ENCODE measurements around the gene FAM186B. TPM values are rescaled to one million over a fixed set of nuclear protein-coding genes. Genes with fewer than 3 reads are reported as not detected.

FAM186B gene
- total RNA-seq, 1 experiment from 2014 or later = 0.42 TPM

GRCh38 chr12:49543221-49543913 is 62.1 kb downstream of the FAM186B start (continued):
- TF ChIP-seq EZH2 (IDR thresholded peaks at IDR 0.05) (no peak), YY1 (IDR thresholded peaks at IDR 0.05; ENCODE audit: extremely low read depth, insufficient replicate concordance, low read depth, low read length) (no peak)

- no peak overlapping the region for H3K4me2 ChIP-seq (ENCODE audit: low read length)
- intact Hi-C loops (cut with micrococcal nuclease) = no loop called here
- no peaks in the 10 kb centered on the region for H3K27me3 ChIP-seq (ENCODE audit: insufficient read depth, low read length)
- H3K4me1 ChIP-seq (ENCODE audit: control insufficient read depth in 1 of 2, insufficient read depth in 2 of 2, low read length in 2 of 2) = peaks cover 16 to 27% of the 10 kb centered on the region in 2 experiments
- H3K36me3 ChIP-seq (ENCODE audit: control insufficient read depth in 1 of 2, insufficient read depth in 2 of 2, low read length in 2 of 2) = peaks cover 0 to 7% of the 10 kb centered on the region in 2 experiments; a peak in 2 of 4 replicates
- ChIA-PET POLR2A (no interaction called here), RAD21 (ENCODE audit: low non-redundant PET in 1 of 2, low total read pairs in 2 of 2, uncharacterized antibody in 2 of 2, unreplicated experiment in 2 of 2) (no interaction called here), CTCF (no interaction called here)
- H2AFZ ChIP-seq (ENCODE audit: low read depth, low read length, poor library complexity, severe bottlenecking) = no peak overlapping the region
- no peaks in the 10 kb centered on the region for H3K9me2 ChIP-seq (ENCODE audit: insufficient read depth)
- H4K20me1 ChIP-seq (ENCODE audit: insufficient read depth) = no peaks in the 10 kb centered on the region
- DNase-seq (ENCODE audit: low read depth, low spot score) (no peak), ATAC-seq (no peak)
- H3K9me3 ChIP-seq (ENCODE audit: control insufficient read depth in 1 of 2, insufficient read depth in 1 of 2, low read depth in 1 of 2, low read length in 2 of 2) = no peaks in the 10 kb centered on the region
- peaks cover 16% of the 10 kb centered on the region for H3K79me2 ChIP-seq (ENCODE audit: insufficient read depth, low read length)
- H3K27ac ChIP-seq (ENCODE audit: low read depth, low read length) = no peak overlapping the region
- BruUV-seq (replicated peaks) = no TSS peak
- TF ChIP-seq EZH2phosphoT487 (IDR thresholded peaks at IDR 0.05; ENCODE audit: borderline replicate concordance) = no peak
- TF ChIP-seq JUND (IDR thresholded peaks at IDR 0.05) = no peak
- no peak for TF ChIP-seq YY1 (IDR thresholded peaks at IDR 0.05; ENCODE audit: extremely low read depth, insufficient replicate concordance, low read depth, low read length)
- TF ChIP-seq SIN3A (IDR thresholded peaks at IDR 0.05; ENCODE audit: low read depth) = no peak
- no peak for TF ChIP-seq SP1 (IDR thresholded peaks at IDR 0.05; ENCODE audit: low read depth)
- no peak for TF ChIP-seq REST (IDR thresholded peaks at IDR 0.05; ENCODE audit: low read depth)
- no peak for TF ChIP-seq ZFX (IDR thresholded peaks at IDR 0.05)
- no peak for TF ChIP-seq FOSL1 (IDR thresholded peaks at IDR 0.05; ENCODE audit: low read depth)
- TF ChIP-seq SRF (IDR thresholded peaks at IDR 0.05; ENCODE audit: low read depth) = no peak
- no peak for TF ChIP-seq CTCF (IDR thresholded peaks at IDR 0.05 in 2 of 3, conservative IDR thresholded peaks at IDR 0.05 in 1 of 3; ENCODE audit: borderline replicate concordance in 1 of 3, insufficient read depth in 1 of 3, low read depth in 2 of 3, low read length in 2 of 3)
- TF ChIP-seq MAX (IDR thresholded peaks at IDR 0.05) = no peak
- no peak overlapping the region for H3K4me3 ChIP-seq (replicated peaks in 1 of 2; ENCODE audit: low read depth in 1 of 2, low read length in 2 of 2)
- no peak overlapping the region for H3K9ac ChIP-seq (ENCODE audit: low read length)
Observed at GRCh38 chr12:49542592-49543160, 62.8 kb downstream of the FAM186B start.
